HG03139 (cell line): ENCODE results near the gene HDAC10.
A peak's percentile ranks its signal among the peaks of the same experiment; 100 is the strongest.

Source experiments
- ATAC-seq: cut with Tn5 transposase; IDR thresholded peaks from one replicate; pipeline ENCODE4 v1.9.1; 2021; ENCODE audit not compliant: unreplicated experiment

HDAC10 gene

DNA sequence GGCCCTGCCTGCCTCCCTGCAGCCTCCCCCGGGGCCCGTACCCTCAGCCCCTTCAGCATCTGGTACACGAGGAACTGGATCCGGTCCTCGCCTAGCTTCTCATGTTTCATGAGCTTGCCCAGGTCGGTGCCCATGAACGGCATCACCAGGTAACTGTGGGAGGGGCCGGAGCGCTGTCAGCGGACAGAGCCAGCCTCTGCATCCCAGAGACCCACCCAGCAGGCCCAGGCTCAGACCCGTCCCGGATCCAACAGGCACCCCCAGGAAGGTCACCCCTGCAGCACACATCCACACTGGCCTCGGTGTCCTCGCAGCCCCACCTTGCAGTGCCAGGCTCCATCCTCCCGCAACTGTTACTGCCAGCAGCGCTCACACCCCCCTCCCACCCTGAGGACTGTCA is 6.0 kb upstream of the HDAC10 start:
- no peak for ATAC-seq

- ATAC-seq: no peak
These were observed 5.3 kb upstream of the HDAC10 start for GRCh38 chr22:50256258-50256862.

DNA sequence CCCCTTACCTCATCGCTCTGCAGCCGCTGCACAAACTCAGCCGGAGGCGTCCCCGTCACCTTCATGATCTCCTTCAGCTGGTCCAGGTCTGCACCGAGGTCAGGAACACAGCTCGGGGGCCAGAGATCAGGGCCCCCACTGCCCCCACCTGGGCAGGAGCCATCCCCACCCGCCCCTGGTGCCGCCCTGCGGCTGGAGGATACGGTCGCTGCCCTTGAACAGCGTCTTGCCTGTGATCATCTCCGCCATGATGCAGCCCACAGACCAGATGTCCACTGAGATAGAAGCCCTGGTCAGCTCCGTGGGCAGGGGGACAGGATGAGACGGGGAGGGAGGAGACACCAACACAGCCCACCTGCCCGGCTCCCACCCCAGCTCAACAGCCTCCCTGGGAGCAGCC is 4.5 kb upstream of the HDAC10 start:
- no peak for ATAC-seq

GRCh38 chr22:50255099-50255498 is 4.0 kb upstream of the HDAC10 start:
- no peak for ATAC-seq

DNA sequence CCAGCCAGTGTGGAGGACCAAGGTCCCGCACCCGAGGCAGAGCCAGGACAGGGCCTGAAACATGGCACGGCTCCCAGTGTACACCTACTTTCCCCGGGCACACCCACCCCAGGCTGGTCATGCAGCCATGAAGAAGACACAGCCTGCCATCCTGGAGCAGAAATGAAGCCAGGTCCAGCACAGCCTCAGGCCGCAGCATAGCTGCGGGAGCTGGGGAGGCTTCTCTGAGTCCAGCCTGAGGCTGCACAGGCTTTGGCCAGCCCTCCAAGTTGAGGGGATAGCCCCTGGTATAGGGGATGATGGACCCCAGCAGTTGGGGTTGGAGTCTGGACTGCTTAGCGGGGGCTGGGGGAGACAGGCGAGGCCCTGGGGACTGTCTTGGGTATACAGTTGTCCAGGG is 2.9 kb upstream of the HDAC10 start:
- no peak for ATAC-seq

DNA sequence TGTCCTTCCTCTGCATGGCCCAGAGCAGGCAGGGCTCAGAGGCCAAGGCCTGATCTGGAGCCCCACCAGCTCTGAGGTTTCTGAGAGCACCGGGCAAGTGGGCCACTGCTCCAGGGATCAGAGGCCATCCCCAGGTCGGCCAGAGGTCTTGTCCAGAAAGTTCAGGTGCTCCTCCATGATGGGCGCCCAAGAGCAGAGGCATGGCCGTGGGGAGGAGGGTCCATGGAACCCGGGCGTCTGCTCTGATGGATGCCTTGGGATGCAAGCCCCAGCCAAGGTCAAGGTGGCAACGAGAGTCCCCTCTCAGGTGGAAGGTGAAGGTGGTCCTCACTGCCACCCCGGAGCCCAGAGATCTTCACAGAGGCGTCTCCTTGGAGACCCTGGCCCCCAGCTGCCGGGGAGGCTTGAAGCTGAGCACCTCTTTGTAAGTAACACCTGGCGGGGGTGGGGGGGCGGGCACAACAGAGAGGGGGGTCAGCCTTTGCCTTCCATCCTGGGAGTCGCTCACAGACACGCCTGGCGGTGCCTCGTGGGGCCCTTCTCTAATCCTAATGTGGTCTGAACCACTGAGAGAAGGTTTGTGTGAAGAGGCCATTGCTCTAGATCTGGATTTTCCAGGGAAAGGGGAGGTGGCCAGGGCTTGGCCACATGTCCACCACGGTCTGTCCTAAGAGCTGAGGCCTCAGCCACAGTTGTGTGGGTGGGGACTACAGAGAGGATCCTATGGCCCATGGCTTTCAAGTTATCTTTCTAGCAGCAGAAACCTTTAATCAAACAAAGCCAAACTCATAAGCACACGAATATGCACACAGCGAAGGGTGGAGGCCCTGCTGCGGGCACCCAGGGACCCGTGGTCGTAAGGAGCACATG is 2.2 kb upstream of the HDAC10 start:
- ATAC-seq: no peak

DNA sequence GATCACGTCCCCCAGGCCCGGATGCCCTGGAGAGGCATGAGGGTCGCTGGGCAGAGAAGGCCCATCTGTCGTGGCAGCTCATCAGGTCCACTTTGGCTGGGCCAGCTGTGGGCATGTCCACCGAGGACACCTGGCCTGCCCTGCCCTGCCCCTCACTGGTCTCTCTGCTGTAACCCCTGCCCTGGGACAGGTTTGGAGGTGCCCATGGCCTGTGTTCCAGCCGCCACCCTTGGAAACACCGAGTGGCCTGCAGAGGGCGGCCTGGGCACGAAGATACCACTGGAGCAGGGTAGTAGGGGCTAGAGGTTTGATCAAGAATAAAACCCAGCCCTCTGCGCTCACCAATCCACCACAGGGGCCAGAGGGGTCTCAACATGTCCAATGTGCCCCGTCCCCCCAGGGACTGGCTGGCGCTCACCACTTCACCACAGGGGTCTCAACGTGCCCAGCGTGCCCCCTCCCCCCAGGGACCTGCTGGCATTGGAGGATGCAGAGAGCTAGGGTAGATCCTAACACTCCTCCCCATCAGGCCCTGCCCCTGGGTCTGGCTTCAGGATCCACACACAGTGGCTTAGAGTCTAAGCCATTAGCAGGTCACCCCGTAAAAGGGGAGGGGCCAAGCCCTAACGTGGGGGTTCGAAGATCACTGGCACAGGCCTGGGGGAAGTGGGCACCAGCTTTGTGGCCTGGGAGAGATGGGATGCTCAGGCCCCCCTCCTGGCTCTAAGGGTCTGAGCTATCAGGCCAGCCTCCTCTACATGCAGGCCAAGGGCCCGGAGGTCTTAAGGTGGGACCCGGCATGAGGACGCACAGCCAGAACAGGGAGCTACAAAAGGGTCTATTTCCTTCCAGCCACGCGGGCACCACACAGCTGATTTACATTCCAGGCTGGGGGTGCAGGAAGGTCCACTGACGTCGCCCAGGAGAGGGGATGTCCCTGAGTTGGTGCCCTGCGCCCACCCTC is 1.3 kb upstream of the HDAC10 start:
- no peak for ATAC-seq

GRCh38 chr22:50251477-50252081 is 514 bp upstream of the HDAC10 start:
- ATAC-seq: no peak

DNA sequence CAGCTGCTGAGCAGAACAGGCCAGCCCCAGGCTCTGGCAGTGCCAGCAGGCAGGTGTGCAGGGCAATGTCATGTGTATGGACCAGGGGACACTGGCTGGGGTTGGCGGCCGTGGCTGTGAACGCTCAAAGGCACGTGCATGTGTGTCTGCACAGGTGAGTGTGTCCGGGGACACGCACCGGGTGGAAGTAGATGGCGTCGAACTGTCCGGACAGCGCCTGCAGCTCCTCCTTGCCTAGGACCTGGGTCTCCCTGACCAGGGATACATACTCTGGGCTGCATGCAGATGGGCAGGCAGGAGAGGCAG is 863 bp downstream of the HDAC10 start:
- ATAC-seq: no peak

- no peak for ATAC-seq
These were observed 1.5 kb downstream of the HDAC10 start for GRCh38 chr22:50249341-50250248.

GRCh38 chr22:50248196-50249081 is 2.6 kb downstream of the HDAC10 start:
- ATAC-seq: no peak

GRCh38 chr22:50247748-50248147 is 3.3 kb downstream of the HDAC10 start:
- ATAC-seq: no peak

- no peak for ATAC-seq
These were observed 4.6 kb downstream of the HDAC10 start for GRCh38 chr22:50246242-50247175.

GRCh38 chr22:50245214-50246072 is 5.6 kb downstream of the HDAC10 start:
- ATAC-seq: peak; percentile 6

DNA sequence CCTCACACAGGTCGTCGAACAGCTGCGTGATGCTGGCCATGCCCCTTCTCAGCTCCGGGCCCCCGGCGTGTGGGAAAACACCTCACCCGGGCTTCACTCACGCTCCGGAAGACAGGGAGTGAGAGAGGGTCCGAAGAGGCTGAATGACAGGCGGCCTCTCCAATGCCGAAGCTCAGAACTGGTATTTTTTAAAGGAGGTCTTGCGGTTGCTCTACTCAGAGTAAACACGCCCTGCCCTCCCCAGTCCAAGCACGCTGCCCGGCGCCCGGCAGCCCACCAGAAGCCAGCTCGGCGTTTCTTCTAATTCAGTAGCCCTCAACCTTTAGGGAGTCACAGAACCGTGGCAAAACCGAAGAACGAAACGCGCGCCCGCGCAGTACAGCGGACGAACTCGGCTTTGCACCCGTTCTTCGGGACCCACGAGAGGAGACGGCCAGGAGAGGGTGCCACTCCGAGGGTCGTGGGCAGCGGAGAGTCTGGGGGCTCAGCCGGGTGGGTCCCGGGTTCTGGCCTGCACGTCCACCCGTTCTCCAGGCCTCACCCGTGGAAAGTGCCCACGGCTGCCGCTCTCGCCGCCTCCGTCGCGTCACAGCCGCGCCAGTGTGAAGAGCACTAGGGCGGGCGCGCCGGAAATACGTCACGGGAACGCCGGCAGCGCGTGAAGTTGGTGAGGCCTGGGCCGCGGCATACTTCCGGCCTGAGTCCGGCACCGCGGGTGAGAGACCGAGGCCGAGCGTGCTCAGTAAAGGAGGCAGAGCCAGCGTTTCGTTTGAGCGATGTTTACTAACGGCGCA is 6.4 kb downstream of the HDAC10 start, which contains the start of gene TUBGCP6:
Gene TUBGCP6, minus strand, starts transcription at position 604 of the 794 bp plus-strand sequence. Its CDS starts 564 bp downstream, at position 40.
- ATAC-seq: peak; percentile 51
